SK-N-SH treated with all-trans-retinoic acid at 6 μM for 48 hours (cell line): ENCODE results near the gene AAMP.

Experiments
- ATAC-seq: fragments of 200-7000 bp; cut with Tn5 transposase; 3 replicates; pipeline ENCODE4 v1.9.1; 2020; ENCODE audit warnings: mild to moderate bottlenecking, moderate library complexity
- ARNTL ChIP-seq: fragments of 450-650 bp; formaldehyde crosslinking; IDR thresholded peaks from 2 replicates; pipeline ENCODE4 v1.5.0; 2020; ENCODE audit warnings: low read depth, mild to moderate bottlenecking, moderate library complexity, borderline replicate concordance
- BACH2 ChIP-seq: fragments of 250-450 bp; sonication (Bioruptor Pico); IDR thresholded peaks from 2 replicates; pipeline ENCODE4 v1.9.0; 2021; ENCODE audit warnings: mild to moderate bottlenecking, borderline replicate concordance
- CSDC2 ChIP-seq: fragments of 250-450 bp; sonication (Bioruptor Pico); IDR thresholded peaks from 2 replicates; pipeline ENCODE4 v1.5.0; 2020; ENCODE audit warnings: mild to moderate bottlenecking, moderate library complexity
- ESRRG ChIP-seq: fragments of 250-450 bp; sonication (Bioruptor Pico); IDR thresholded peaks from 2 replicates; pipeline ENCODE4 v1.6.1; 2021; ENCODE audit warnings: mild to moderate bottlenecking
- GLIS3 ChIP-seq: fragments of 250-450 bp; sonication (Bioruptor Pico); IDR thresholded peaks from 2 replicates; pipeline ENCODE4 v1.5.0; 2020; ENCODE audit warnings: mild to moderate bottlenecking, moderate library complexity
- ISL1 ChIP-seq: fragments of 250-450 bp; sonication (Bioruptor Pico); IDR thresholded peaks from 2 replicates; pipeline ENCODE4 v2.1.2; 2022; ENCODE audit warnings: mild to moderate bottlenecking, moderate library complexity
- OSR1 ChIP-seq: fragments of 250-450 bp; sonication (Bioruptor Pico); IDR thresholded peaks from 2 replicates; pipeline ENCODE4 v1.8.0; 2022; ENCODE audit warnings: moderate library complexity, mild to moderate bottlenecking, inconsistent platforms
- RARB ChIP-seq: fragments of 250-450 bp; sonication (Bioruptor Pico); IDR thresholded peaks from 2 replicates; pipeline ENCODE4 v1.8.0; 2021; ENCODE audit warnings: mild to moderate bottlenecking, moderate library complexity
- TCF4 ChIP-seq: fragments of 250-450 bp; sonication (Bioruptor Pico); IDR thresholded peaks from 2 replicates; pipeline ENCODE4 v1.8.0; 2021; ENCODE audit warnings: mild to moderate bottlenecking, moderate library complexity, borderline replicate concordance
- TOX ChIP-seq: fragments of 250-450 bp; sonication (Bioruptor Pico); IDR thresholded peaks from 2 replicates; pipeline ENCODE4 v1.8.0; 2021; ENCODE audit warnings: mild to moderate bottlenecking, moderate library complexity, borderline replicate concordance
- ZC3H10 ChIP-seq: fragments of 250-450 bp; sonication (Bioruptor Pico); IDR thresholded peaks from 2 replicates; pipeline ENCODE4 v1.5.1; 2021; ENCODE audit warnings: mild to moderate bottlenecking, moderate library complexity
- ZFP3 ChIP-seq: fragments of 250-450 bp; sonication (Bioruptor Pico); IDR thresholded peaks from 2 replicates; pipeline ENCODE4 v1.5.0; 2020; ENCODE audit warnings: mild to moderate bottlenecking, moderate library complexity
- ZFP30 ChIP-seq: fragments of 450-650 bp; formaldehyde crosslinking; IDR thresholded peaks from 2 replicates; pipeline ENCODE4 v1.5.0; 2022; ENCODE audit warnings: mild to moderate bottlenecking, moderate library complexity
- ZNF70 ChIP-seq: fragments of 450-650 bp; formaldehyde crosslinking; IDR thresholded peaks from 2 replicates; pipeline ENCODE4 v1.5.0; 2020; ENCODE audit warnings: mild to moderate bottlenecking, moderate library complexity
- TF ChIP-seq, protein P1 (sequence below): fragments of 250-450 bp; sonication (Bioruptor Pico); IDR thresholded peaks from 2 replicates; pipeline ENCODE4 v1.8.0; 2021; ENCODE audit warnings: low read depth, mild to moderate bottlenecking, moderate library complexity, borderline replicate concordance
- TF ChIP-seq, protein P2 (sequence below): fragments of 250-450 bp; sonication (Bioruptor Pico); IDR thresholded peaks from 2 replicates; pipeline ENCODE4 v1.5.1; 2021; ENCODE audit warnings: mild to moderate bottlenecking, moderate library complexity
- TF ChIP-seq, protein P3 (sequence below): fragments of 250-450 bp; sonication (Bioruptor Pico); IDR thresholded peaks from 2 replicates; pipeline ENCODE4 v1.5.0; 2020; ENCODE audit warnings: mild to moderate bottlenecking, moderate library complexity
- TF ChIP-seq, protein P4 (sequence below): fragments of 250-450 bp; sonication (Bioruptor Pico); IDR thresholded peaks from 2 replicates; pipeline ENCODE4 v1.5.1; 2020; ENCODE audit warnings: low read depth, mild to moderate bottlenecking, moderate library complexity

Gene AAMP

DNA sequence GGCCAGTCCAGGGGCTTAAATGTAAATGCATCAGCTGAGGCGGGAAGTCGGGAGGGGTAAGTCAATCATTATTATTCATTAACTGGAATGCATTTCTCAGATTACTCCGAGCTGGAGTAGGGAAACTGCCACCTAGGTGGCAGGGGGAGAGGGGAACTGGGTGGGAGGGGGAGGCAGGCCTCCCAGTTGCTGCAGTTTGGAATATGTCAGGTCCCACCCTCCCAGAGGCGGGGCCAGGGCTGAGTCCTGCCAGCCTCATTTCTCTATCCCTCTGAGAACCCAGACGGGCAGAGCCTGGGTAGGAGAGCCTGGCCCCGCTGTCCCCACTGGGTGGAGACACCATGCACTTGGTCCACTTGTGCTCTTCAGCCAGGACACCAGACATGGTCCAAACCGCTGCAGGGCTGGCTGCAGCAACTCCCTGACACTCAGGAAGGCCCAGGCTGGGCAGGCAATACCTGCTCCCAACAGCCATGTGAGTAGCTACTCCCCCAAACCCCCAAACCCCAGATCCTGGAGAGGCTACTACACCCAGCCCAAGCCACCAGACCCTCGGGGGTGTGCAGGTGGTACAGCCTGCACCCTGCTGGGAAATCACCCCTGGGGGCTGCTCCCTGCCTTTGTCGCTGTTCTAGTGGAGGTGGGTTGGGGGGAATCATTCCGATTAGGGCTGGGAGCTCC is 9.1 kb downstream of the AAMP start, which contains the start of gene GPBAR1:
TSS of gene GPBAR1 (plus strand) at position 274 of the 681 bp plus-strand sequence. CDS start 1,710 bp downstream, outside the sequence.
- TF ChIP-seq ZC3H10 (no peak), ZFP30 (CRISPR knock-in tag) (no peak), ESRRG (no peak), CSDC2 (CRISPR knock-in tag) (no peak)
- TF ChIP-seq, protein P1, sequence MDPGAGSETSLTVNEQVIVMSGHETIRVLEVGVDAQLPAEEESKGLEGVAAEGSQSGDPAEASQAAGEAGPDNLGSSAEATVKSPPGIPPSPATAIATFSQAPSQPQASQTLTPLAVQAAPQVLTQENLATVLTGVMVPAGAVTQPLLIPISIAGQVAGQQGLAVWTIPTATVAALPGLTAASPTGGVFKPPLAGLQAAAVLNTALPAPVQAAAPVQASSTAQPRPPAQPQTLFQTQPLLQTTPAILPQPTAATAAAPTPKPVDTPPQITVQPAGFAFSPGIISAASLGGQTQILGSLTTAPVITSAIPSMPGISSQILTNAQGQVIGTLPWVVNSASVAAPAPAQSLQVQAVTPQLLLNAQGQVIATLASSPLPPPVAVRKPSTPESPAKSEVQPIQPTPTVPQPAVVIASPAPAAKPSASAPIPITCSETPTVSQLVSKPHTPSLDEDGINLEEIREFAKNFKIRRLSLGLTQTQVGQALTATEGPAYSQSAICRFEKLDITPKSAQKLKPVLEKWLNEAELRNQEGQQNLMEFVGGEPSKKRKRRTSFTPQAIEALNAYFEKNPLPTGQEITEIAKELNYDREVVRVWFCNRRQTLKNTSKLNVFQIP = no peak
- TF ChIP-seq, protein P2, sequence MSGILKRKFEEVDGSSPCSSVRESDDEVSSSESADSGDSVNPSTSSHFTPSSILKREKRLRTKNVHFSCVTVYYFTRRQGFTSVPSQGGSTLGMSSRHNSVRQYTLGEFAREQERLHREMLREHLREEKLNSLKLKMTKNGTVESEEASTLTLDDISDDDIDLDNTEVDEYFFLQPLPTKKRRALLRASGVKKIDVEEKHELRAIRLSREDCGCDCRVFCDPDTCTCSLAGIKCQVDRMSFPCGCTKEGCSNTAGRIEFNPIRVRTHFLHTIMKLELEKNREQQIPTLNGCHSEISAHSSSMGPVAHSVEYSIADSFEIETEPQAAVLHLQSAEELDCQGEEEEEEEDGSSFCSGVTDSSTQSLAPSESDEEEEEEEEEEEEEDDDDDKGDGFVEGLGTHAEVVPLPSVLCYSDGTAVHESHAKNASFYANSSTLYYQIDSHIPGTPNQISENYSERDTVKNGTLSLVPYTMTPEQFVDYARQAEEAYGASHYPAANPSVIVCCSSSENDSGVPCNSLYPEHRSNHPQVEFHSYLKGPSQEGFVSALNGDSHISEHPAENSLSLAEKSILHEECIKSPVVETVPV (CRISPR knock-in tag) = no peak
- TF ChIP-seq, all 23 proteins: peak for 0
- ATAC-seq = peak; percentile 3; the same call in 1 of the 3 replicates

DNA sequence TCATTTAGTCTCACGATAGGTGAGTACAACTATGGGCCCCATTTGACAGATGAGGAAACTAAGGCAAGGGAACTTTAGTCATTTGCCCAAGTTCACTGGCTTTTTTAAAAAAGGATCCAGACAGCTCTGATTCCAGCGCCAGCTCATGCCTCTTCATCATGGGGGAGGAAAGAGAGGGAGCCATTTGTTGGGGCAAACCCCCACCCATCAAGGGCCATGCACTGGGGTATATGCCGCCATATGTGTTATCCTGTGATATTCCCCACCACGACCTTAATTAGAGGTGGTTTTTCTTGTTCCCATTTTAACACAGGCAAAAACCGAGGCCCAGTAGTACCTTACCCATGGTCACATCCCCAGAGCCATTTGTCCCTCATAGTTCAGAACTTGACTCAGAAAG is 9.8 kb downstream of the AAMP start:
- no peak for TF ChIP-seq BACH2
- TF ChIP-seq ARNTL (CRISPR knock-in tag) = no peak
- no peak for TF ChIP-seq ZFP3 (CRISPR knock-in tag)
- TF ChIP-seq ZC3H10 = no peak
- no peak for TF ChIP-seq TOX (CRISPR knock-in tag)
- TF ChIP-seq, protein P3, sequence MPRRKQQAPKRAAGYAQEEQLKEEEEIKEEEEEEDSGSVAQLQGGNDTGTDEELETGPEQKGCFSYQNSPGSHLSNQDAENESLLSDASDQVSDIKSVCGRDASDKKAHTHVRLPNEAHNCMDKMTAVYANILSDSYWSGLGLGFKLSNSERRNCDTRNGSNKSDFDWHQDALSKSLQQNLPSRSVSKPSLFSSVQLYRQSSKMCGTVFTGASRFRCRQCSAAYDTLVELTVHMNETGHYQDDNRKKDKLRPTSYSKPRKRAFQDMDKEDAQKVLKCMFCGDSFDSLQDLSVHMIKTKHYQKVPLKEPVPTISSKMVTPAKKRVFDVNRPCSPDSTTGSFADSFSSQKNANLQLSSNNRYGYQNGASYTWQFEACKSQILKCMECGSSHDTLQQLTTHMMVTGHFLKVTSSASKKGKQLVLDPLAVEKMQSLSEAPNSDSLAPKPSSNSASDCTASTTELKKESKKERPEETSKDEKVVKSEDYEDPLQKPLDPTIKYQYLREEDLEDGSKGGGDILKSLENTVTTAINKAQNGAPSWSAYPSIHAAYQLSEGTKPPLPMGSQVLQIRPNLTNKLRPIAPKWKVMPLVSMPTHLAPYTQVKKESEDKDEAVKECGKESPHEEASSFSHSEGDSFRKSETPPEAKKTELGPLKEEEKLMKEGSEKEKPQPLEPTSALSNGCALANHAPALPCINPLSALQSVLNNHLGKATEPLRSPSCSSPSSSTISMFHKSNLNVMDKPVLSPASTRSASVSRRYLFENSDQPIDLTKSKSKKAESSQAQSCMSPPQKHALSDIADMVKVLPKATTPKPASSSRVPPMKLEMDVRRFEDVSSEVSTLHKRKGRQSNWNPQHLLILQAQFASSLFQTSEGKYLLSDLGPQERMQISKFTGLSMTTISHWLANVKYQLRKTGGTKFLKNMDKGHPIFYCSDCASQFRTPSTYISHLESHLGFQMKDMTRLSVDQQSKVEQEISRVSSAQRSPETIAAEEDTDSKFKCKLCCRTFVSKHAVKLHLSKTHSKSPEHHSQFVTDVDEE (CRISPR knock-in tag) = no peak
- TF ChIP-seq, protein P1 = no peak
- no peak for TF ChIP-seq CSDC2 (CRISPR knock-in tag)
- TF ChIP-seq, protein P2 (CRISPR knock-in tag) = no peak
- no peak for TF ChIP-seq OSR1
- no peak for TF ChIP-seq ZFP30 (CRISPR knock-in tag)
- TF ChIP-seq RARB (CRISPR knock-in tag) = no peak
- no peak for TF ChIP-seq ESRRG
- TF ChIP-seq, protein P4, sequence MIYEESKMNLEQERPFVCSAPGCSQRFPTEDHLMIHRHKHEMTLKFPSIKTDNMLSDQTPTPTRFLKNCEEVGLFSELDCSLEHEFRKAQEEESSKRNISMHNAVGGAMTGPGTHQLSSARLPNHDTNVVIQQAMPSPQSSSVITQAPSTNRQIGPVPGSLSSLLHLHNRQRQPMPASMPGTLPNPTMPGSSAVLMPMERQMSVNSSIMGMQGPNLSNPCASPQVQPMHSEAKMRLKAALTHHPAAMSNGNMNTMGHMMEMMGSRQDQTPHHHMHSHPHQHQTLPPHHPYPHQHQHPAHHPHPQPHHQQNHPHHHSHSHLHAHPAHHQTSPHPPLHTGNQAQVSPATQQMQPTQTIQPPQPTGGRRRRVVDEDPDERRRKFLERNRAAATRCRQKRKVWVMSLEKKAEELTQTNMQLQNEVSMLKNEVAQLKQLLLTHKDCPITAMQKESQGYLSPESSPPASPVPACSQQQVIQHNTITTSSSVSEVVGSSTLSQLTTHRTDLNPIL (CRISPR knock-in tag) = no peak
- no peak for TF ChIP-seq TCF4 (CRISPR knock-in tag)
- TF ChIP-seq ZNF70 (CRISPR knock-in tag) = no peak
- no peak for TF ChIP-seq ISL1 (CRISPR knock-in tag)
- TF ChIP-seq GLIS3 (CRISPR knock-in tag) = no peak
- no peak for ATAC-seq
